ENCODE measurements around the gene EXPH5. TPM values are rescaled to one million over a fixed set of nuclear protein-coding genes. Genes with fewer than 3 reads are reported as not detected.
"Not testable (repeated sequence)": the region's sequence is repeated elsewhere in the genome, so short reads cannot be mapped to it uniquely, and the experiment has no call there.

EXPH5 gene
- total RNA-seq, 1 experiment from 2014 or later = 0.05 TPM

GRCh38 chr11:108593923-108594434, 411 bp upstream of the EXPH5 start:
- H3K4me3 ChIP-seq = no peak overlapping the region
- no peak overlapping the region for H3K27ac ChIP-seq
- no peak for DNase-seq (ENCODE audit: low read depth in 1 of 2, low spot score in 2 of 2)
- H3K27me3 ChIP-seq (replicated peaks) = no peaks in the 10 kb centered on the region
- no peaks in the 10 kb centered on the region for H3K36me3 ChIP-seq
- H3K9me3 ChIP-seq (replicated peaks) = no peaks in the 10 kb centered on the region
- H3K4me1 ChIP-seq (replicated peaks) = no peaks in the 10 kb centered on the region; the same call in 1 of the 2 replicates

- no peak overlapping the region for H3K27ac ChIP-seq
- H3K4me1 ChIP-seq (replicated peaks) = no peaks in the 10 kb centered on the region; the same call in 1 of the 2 replicates
- no peaks in the 10 kb centered on the region for H3K36me3 ChIP-seq
- H3K4me3 ChIP-seq = peak overlapping the region; percentile 37
- no peaks in the 10 kb centered on the region for H3K9me3 ChIP-seq (replicated peaks)
- DNase-seq (ENCODE audit: low read depth in 1 of 2, low spot score in 2 of 2) = no peak
- H3K27me3 ChIP-seq (replicated peaks) = no peaks in the 10 kb centered on the region
Measured at GRCh38 chr11:108592591-108593213, 866 bp downstream of the EXPH5 start.

GRCh38 chr11:108591893-108592292, 1.7 kb downstream of the EXPH5 start:
- H3K4me1 ChIP-seq (replicated peaks) = no peaks in the 10 kb centered on the region; the same call in 1 of the 2 replicates
- H3K9me3 ChIP-seq (replicated peaks) = no peaks in the 10 kb centered on the region
- no peak overlapping the region for H3K4me3 ChIP-seq
- DNase-seq (ENCODE audit: low read depth in 1 of 2, low spot score in 2 of 2) = no peak
- no peak overlapping the region for H3K27ac ChIP-seq
- no peaks in the 10 kb centered on the region for H3K27me3 ChIP-seq (replicated peaks)
- H3K36me3 ChIP-seq = no peaks in the 10 kb centered on the region

GRCh38 chr11:108589136-108589535, 4.4 kb downstream of the EXPH5 start:
- H3K36me3 ChIP-seq = no peaks in the 10 kb centered on the region
- no peaks in the 10 kb centered on the region for H3K27me3 ChIP-seq (replicated peaks)
- no peak for DNase-seq (ENCODE audit: low read depth in 1 of 2, low spot score in 2 of 2)
- H3K4me1 ChIP-seq (replicated peaks) = no peaks in the 10 kb centered on the region; the same call in 1 of the 2 replicates
- no peak overlapping the region for H3K4me3 ChIP-seq
- no peaks in the 10 kb centered on the region for H3K9me3 ChIP-seq (replicated peaks)
- H3K27ac ChIP-seq = no peak overlapping the region

GRCh38 chr11:108588287-108588686, 5.3 kb downstream of the EXPH5 start:
- Histone ChIP-seq H3K36me3 (no peaks in the 10 kb centered on the region), H3K9me3 (replicated peaks) (no peaks in the 10 kb centered on the region), H3K27ac (no peak overlapping the region), H3K27me3 (replicated peaks) (no peaks in the 10 kb centered on the region), H3K4me1 (replicated peaks) (no peaks in the 10 kb centered on the region), H3K4me3 (no peak overlapping the region)
- DNase-seq (ENCODE audit: low read depth in 1 of 2, low spot score in 2 of 2) = no peak

- no peaks in the 10 kb centered on the region for H3K4me1 ChIP-seq (replicated peaks)
- no peaks in the 10 kb centered on the region for H3K9me3 ChIP-seq (replicated peaks)
- DNase-seq (ENCODE audit: low read depth in 1 of 2, low spot score in 2 of 2) = no peak
- no peaks in the 10 kb centered on the region for H3K36me3 ChIP-seq
- no peak overlapping the region for H3K27ac ChIP-seq
- H3K27me3 ChIP-seq (replicated peaks) = no peaks in the 10 kb centered on the region
- H3K4me3 ChIP-seq = no peak overlapping the region
Measured at GRCh38 chr11:108587109-108587508, 6.5 kb downstream of the EXPH5 start.

GRCh38 chr11:108586600-108586999, 7.0 kb downstream of the EXPH5 start:
- Histone ChIP-seq H3K36me3 (no peaks in the 10 kb centered on the region), H3K4me3 (no peak overlapping the region), H3K9me3 (replicated peaks) (no peaks in the 10 kb centered on the region), H3K27me3 (replicated peaks) (no peaks in the 10 kb centered on the region), H3K4me1 (replicated peaks) (no peaks in the 10 kb centered on the region), H3K27ac (no peak overlapping the region)
- DNase-seq (ENCODE audit: low read depth in 1 of 2, low spot score in 2 of 2) = no peak

GRCh38 chr11:108586185-108586584, 7.4 kb downstream of the EXPH5 start:
- not testable (repeated sequence) for H3K4me1 ChIP-seq (replicated peaks); H3K4me3 ChIP-seq; H3K36me3 ChIP-seq; H3K9me3 ChIP-seq (replicated peaks); H3K27me3 ChIP-seq (replicated peaks); DNase-seq (ENCODE audit: low read depth in 1 of 2, low spot score in 2 of 2); H3K27ac ChIP-seq

- H3K9me3 ChIP-seq (replicated peaks) = no peaks in the 10 kb centered on the region
- no peak overlapping the region for H3K4me3 ChIP-seq
- H3K27me3 ChIP-seq (replicated peaks) = no peaks in the 10 kb centered on the region
- no peak overlapping the region for H3K27ac ChIP-seq
- no peak for DNase-seq (ENCODE audit: low read depth in 1 of 2, low spot score in 2 of 2)
- no peaks in the 10 kb centered on the region for H3K36me3 ChIP-seq
- no peaks in the 10 kb centered on the region for H3K4me1 ChIP-seq (replicated peaks)
Measured at GRCh38 chr11:108584973-108585372, 8.6 kb downstream of the EXPH5 start.

- Histone ChIP-seq H3K9me3 (replicated peaks) (no peaks in the 10 kb centered on the region), H3K4me3 (no peak overlapping the region), H3K27ac (no peak overlapping the region), H3K27me3 (replicated peaks) (no peaks in the 10 kb centered on the region), H3K4me1 (replicated peaks) (no peaks in the 10 kb centered on the region), H3K36me3 (no peaks in the 10 kb centered on the region)
- no peak for DNase-seq (ENCODE audit: low read depth in 1 of 2, low spot score in 2 of 2)
Measured at GRCh38 chr11:108580645-108581044, 12.9 kb downstream of the EXPH5 start.

GRCh38 chr11:108580043-108580442, 13.5 kb downstream of the EXPH5 start:
- Histone ChIP-seq H3K9me3 (replicated peaks) (no peaks in the 10 kb centered on the region), H3K4me1 (replicated peaks) (no peaks in the 10 kb centered on the region), H3K36me3 (no peaks in the 10 kb centered on the region), H3K4me3 (no peak overlapping the region), H3K27ac (no peak overlapping the region), H3K27me3 (replicated peaks) (no peaks in the 10 kb centered on the region)
- DNase-seq (ENCODE audit: low read depth in 1 of 2, low spot score in 2 of 2) = no peak

GRCh38 chr11:108576523-108576922, 17.0 kb downstream of the EXPH5 start:
- Histone ChIP-seq H3K4me1 (replicated peaks) (no peaks in the 10 kb centered on the region), H3K4me3 (no peak overlapping the region), H3K36me3 (no peaks in the 10 kb centered on the region), H3K27ac (no peak overlapping the region), H3K27me3 (replicated peaks) (no peaks in the 10 kb centered on the region), H3K9me3 (replicated peaks) (no peaks in the 10 kb centered on the region)
- no peak for DNase-seq (ENCODE audit: low read depth in 1 of 2, low spot score in 2 of 2)

- H3K4me3 ChIP-seq = no peak overlapping the region
- no peaks in the 10 kb centered on the region for H3K36me3 ChIP-seq
- H3K4me1 ChIP-seq (replicated peaks) = no peaks in the 10 kb centered on the region
- no peaks in the 10 kb centered on the region for H3K9me3 ChIP-seq (replicated peaks)
- H3K27me3 ChIP-seq (replicated peaks) = no peaks in the 10 kb centered on the region
- no peak for DNase-seq (ENCODE audit: low read depth in 1 of 2, low spot score in 2 of 2)
- H3K27ac ChIP-seq = no peak overlapping the region
Measured at GRCh38 chr11:108574675-108575074, 18.9 kb downstream of the EXPH5 start.

GRCh38 chr11:108571001-108571400, 22.6 kb downstream of the EXPH5 start:
- H3K36me3 ChIP-seq = no peaks in the 10 kb centered on the region
- DNase-seq (ENCODE audit: low read depth in 1 of 2, low spot score in 2 of 2) = no peak
- H3K9me3 ChIP-seq (replicated peaks) = no peaks in the 10 kb centered on the region
- H3K4me1 ChIP-seq (replicated peaks) = no peaks in the 10 kb centered on the region
- H3K27ac ChIP-seq = no peak overlapping the region
- H3K4me3 ChIP-seq = no peak overlapping the region
- H3K27me3 ChIP-seq (replicated peaks) = no peaks in the 10 kb centered on the region

GRCh38 chr11:108569896-108570295, 23.7 kb downstream of the EXPH5 start:
- H3K4me3 ChIP-seq = no peak overlapping the region

More at GRCh38 chr11:108569896-108570295, 23.7 kb downstream of the EXPH5 start:
- Histone ChIP-seq H3K27ac (no peak overlapping the region), H3K9me3 (replicated peaks) (no peaks in the 10 kb centered on the region), H3K36me3 (no peaks in the 10 kb centered on the region), H3K27me3 (replicated peaks) (no peaks in the 10 kb centered on the region), H3K4me1 (replicated peaks) (no peaks in the 10 kb centered on the region)
- DNase-seq (ENCODE audit: low read depth in 1 of 2, low spot score in 2 of 2) = no peak
